ENCODE measurements around the gene GZMM.
A peak's percentile ranks its signal among the peaks of the same experiment; 100 is the strongest.

GZMM gene

GRCh38 chr19:535017-535835, 8.6 kb upstream of the GZMM start:
- Mint-ChIP-seq H3K27me3 (no peaks in the 10 kb centered on the region), H3K4me3 (peak overlapping the region; percentile 56), H3K36me3 (peaks cover 12% of the 10 kb centered on the region), H3K4me1 (peaks cover 20% of the 10 kb centered on the region), H3K27ac (peak overlapping the region; percentile 75), H3K9me3 (no peaks in the 10 kb centered on the region)
- CTCF ChIA-PET = no interaction called here
- DNase-seq = no peak

GRCh38 chr19:536031-536880, 7.6 kb upstream of the GZMM start:
- Mint-ChIP-seq H3K9me3 (no peaks in the 10 kb centered on the region), H3K4me1 (peaks cover 15% of the 10 kb centered on the region), H3K27me3 (no peaks in the 10 kb centered on the region), H3K4me3 (no peak overlapping the region), H3K27ac (no peak overlapping the region), H3K36me3 (peaks cover 12% of the 10 kb centered on the region)
- no peak for DNase-seq
- CTCF ChIA-PET = no interaction called here

GRCh38 chr19:536881-537404, 6.9 kb upstream of the GZMM start:
- H3K36me3 Mint-ChIP-seq = peaks cover 13% of the 10 kb centered on the region
- H3K4me1 Mint-ChIP-seq = peaks cover 15% of the 10 kb centered on the region
- no peaks in the 10 kb centered on the region for H3K9me3 Mint-ChIP-seq

GRCh38 chr19:538641-539428, 5.0 kb upstream of the GZMM start:
- Mint-ChIP-seq H3K27ac (no peak overlapping the region), H3K4me1 (peaks cover 13% of the 10 kb centered on the region), H3K27me3 (no peaks in the 10 kb centered on the region), H3K4me3 (no peak overlapping the region), H3K36me3 (peaks cover 11% of the 10 kb centered on the region), H3K9me3 (no peaks in the 10 kb centered on the region)
- DNase-seq = no peak
- CTCF ChIA-PET = interaction anchor here (0.6 kb wide), 1 partner anchor 42 kb away, joined by 3 read pairs; no protein-coding TSS in a partner anchor

More at GRCh38 chr19:536881-537404, 6.9 kb upstream of the GZMM start:
- CTCF ChIA-PET = no interaction called here
- Mint-ChIP-seq H3K27me3 (no peaks in the 10 kb centered on the region), H3K27ac (no peak overlapping the region), H3K4me3 (no peak overlapping the region)
- no peak for DNase-seq

GRCh38 chr19:539429-540030, 4.3 kb upstream of the GZMM start:
- no peak overlapping the region for H3K27ac Mint-ChIP-seq
- peaks cover 6% of the 10 kb centered on the region for H3K27me3 Mint-ChIP-seq
- peaks cover 13% of the 10 kb centered on the region for H3K36me3 Mint-ChIP-seq
- no peak overlapping the region for H3K4me3 Mint-ChIP-seq
- no peaks in the 10 kb centered on the region for H3K9me3 Mint-ChIP-seq
- DNase-seq = no peak
- H3K4me1 Mint-ChIP-seq = peaks cover 16% of the 10 kb centered on the region
- CTCF ChIA-PET = no interaction called here

- CTCF ChIA-PET = no interaction called here
- Mint-ChIP-seq H3K4me3 (no peak overlapping the region), H3K9me3 (no peaks in the 10 kb centered on the region), H3K27me3 (peaks cover 10% of the 10 kb centered on the region), H3K27ac (no peak overlapping the region), H3K36me3 (peaks cover 12% of the 10 kb centered on the region), H3K4me1 (peaks cover 21% of the 10 kb centered on the region)
- no peak for DNase-seq
These were observed 2.8 kb upstream of the GZMM start for GRCh38 chr19:540867-541637.

- CTCF ChIA-PET = interaction anchor here (1.5 kb wide), 1 partner anchor 9 kb away, joined by 10 read pairs; the partner anchor contains the start of gene CDC34
- Mint-ChIP-seq H3K27me3 (peaks cover 10% of the 10 kb centered on the region), H3K36me3 (peaks cover 12% of the 10 kb centered on the region), H3K4me1 (peaks cover 21% of the 10 kb centered on the region), H3K9me3 (no peaks in the 10 kb centered on the region), H3K4me3 (no peak overlapping the region), H3K27ac (no peak overlapping the region)
- no peak for DNase-seq
These were observed 2.2 kb upstream of the GZMM start for GRCh38 chr19:541699-542098.

GRCh38 chr19:542173-542866, 1.5 kb upstream of the GZMM start:
- Mint-ChIP-seq H3K9me3 (no peaks in the 10 kb centered on the region), H3K36me3 (peaks cover 12% of the 10 kb centered on the region), H3K4me3 (no peak overlapping the region), H3K27me3 (peaks cover 10% of the 10 kb centered on the region), H3K4me1 (peaks cover 21% of the 10 kb centered on the region), H3K27ac (no peak overlapping the region)
- no peak for DNase-seq
- CTCF ChIA-PET = interaction anchor here (0.7 to 1.5 kb wide), 2 partner anchors 10 to 31 kb away, joined by 3 to 10 read pairs; partner anchors contain the start of gene CDC34

GRCh38 chr19:547117-547516, 3.3 kb downstream of the GZMM start:
- Mint-ChIP-seq H3K9me3 (no peaks in the 10 kb centered on the region), H3K36me3 (peaks cover 10% of the 10 kb centered on the region), H3K4me1 (peaks cover 23% of the 10 kb centered on the region), H3K27me3 (peaks cover 17% of the 10 kb centered on the region), H3K4me3 (no peak overlapping the region), H3K27ac (no peak overlapping the region)
- no peak for DNase-seq
- CTCF ChIA-PET = interaction anchor here (1.5 kb wide), 1 partner anchor 8 kb away, joined by 5 read pairs; no protein-coding TSS in a partner anchor

GRCh38 chr19:547836-548720, 4.2 kb downstream of the GZMM start:
- H3K27me3 Mint-ChIP-seq = peaks cover 17% of the 10 kb centered on the region
- CTCF ChIA-PET = no interaction called here
- peaks cover 10% of the 10 kb centered on the region for H3K36me3 Mint-ChIP-seq
- no peaks in the 10 kb centered on the region for H3K9me3 Mint-ChIP-seq
- H3K27ac Mint-ChIP-seq = no peak overlapping the region
- no peak overlapping the region for H3K4me3 Mint-ChIP-seq
- no peak for DNase-seq
- peaks cover 22% of the 10 kb centered on the region for H3K4me1 Mint-ChIP-seq

GRCh38 chr19:548886-549830, 5.3 kb downstream of the GZMM start:
- no peaks in the 10 kb centered on the region for H3K9me3 Mint-ChIP-seq
- H3K4me3 Mint-ChIP-seq = no peak overlapping the region
- H3K27me3 Mint-ChIP-seq = peaks cover 14% of the 10 kb centered on the region
- DNase-seq = no peak
- peaks cover 12% of the 10 kb centered on the region for H3K4me1 Mint-ChIP-seq
- peaks cover 9% of the 10 kb centered on the region for H3K36me3 Mint-ChIP-seq
- H3K27ac Mint-ChIP-seq = no peak overlapping the region
- CTCF ChIA-PET = no interaction called here
